Measurements from ENCODE around the gene PRKCD.

DNA sequence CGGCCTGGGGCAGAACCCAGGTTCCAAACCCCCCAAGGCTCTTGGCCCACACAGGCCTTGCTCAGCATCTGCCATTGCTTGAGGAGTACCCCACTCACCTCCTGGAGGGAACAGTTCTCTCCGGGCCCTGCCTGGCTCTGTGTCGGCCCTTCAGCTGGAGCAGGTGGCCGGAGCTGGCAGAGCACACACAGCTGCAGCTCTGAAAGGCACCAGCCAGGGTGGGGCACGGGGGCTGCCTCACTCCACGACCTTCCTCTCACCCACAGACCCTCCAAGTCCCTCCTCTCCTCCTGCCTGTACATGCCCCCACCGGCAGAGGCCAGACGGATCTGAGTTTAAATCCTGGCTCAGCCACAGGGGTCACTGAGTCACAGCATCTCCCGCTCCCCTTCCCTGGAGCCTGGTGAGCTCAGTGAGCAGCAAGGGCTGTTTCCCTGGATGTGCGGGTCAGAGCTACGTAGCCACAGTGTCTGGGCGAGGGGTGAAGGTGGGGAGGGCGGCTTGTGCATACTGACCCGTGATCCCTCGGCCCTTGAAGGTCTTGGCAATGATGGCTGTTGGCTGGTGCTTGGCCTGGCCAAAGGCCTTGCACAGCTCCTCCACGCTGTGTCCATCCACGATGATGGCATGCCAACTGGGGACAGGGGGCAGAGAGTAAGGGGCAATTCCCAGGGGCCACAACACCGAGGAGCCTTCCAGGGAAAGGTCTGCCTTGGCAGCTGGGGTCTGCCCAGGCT lies 71.8 kb downstream of the PRKCD start:
- no peak for TF ChIP-seq EZH2 (IDR thresholded peaks at IDR 0.05; ENCODE audit: borderline replicate concordance, low read depth, low read length, poor library complexity, severe bottlenecking)
- TF ChIP-seq CTCF (conservative IDR thresholded peaks at IDR 0.05; ENCODE audit: low read depth, low read length), result no peak

All from A673 (cell line).